Hematopoietic multipotent progenitor cell treated with erythropoietin and hydrocortisone succinate and interleukin-3 and kit ligand, for 15 days (in vitro differentiated cells): ENCODE data around the gene FBXO22.
"Not testable (repeated sequence)": the region's sequence is repeated elsewhere in the genome, so short reads cannot be mapped to it uniquely, and the experiment has no call there.

Experiments used
- DNase-seq: peaks from one replicate; pipeline ENCODE4 v3.0.0-alpha.2; 2015; ENCODE audit warnings: low spot score

FBXO22 gene

DNA sequence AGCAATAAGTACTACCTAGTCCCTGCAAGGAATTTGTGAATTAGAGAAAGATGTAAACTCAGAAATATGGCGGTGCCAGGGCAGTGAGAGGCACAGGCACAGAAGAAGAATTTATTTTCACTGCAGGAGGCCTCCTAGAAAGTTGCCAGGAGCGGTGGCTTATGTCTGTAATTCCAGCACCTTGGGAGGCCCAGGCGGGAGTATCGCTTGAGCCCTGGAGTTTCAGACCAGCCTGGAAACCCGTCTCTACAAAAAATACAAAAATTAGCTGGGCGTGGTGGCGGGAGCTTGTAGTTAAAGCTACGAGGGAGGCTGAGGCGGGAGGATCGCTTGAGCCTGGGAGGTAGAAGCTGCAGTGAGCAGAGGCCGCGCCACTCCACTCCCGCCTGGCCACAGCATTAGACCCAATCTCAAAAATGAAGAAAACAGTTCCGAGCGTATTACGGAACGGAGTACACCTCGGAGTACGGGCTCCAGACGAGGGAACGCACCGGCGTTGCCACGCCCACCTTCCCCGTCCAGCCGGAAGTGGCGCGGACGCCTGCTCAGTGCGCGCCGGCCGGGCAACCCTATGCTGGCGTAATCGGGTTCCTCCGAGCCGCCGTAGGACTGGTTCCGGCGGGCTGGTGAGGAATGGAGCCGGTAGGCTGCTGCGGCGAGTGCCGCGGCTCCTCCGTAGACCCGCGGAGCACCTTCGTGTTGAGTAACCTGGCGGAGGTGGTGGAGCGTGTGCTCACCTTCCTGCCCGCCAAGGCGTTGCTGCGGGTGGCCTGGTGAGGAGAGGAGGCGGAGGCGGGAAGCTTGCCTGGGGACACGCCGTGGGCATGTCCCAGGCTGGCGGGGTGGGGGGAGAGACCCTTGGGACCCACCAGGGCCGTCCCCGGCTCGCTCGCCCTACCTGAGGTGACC is at the start of gene FBXO22:
Gene FBXO22 (plus strand): TSS at position 548 of the 909 bp plus-strand sequence. CDS start 86 bp downstream, at position 634.
- peak; percentile 88 for DNase-seq

DNA sequence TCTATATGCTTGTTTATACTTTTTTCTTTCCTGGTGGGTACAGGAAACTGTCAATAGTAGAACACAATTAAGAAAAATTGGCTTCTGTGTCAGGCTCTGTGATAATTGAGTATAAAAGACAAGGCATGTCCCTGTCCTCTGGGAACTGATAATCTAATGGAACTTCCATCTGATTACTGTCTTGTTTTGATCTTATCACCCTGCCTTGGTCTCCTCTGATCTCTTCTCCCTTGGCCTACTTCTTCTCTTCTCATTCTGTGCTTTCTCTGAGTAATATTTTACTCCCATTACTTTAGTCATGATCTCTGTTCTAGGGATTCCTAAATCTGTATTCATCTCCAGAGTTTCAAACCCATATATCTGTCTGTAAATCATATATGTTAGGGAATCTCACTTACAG is 45.8 kb upstream of the FBXO22 start:
- DNase-seq = no peak

DNA sequence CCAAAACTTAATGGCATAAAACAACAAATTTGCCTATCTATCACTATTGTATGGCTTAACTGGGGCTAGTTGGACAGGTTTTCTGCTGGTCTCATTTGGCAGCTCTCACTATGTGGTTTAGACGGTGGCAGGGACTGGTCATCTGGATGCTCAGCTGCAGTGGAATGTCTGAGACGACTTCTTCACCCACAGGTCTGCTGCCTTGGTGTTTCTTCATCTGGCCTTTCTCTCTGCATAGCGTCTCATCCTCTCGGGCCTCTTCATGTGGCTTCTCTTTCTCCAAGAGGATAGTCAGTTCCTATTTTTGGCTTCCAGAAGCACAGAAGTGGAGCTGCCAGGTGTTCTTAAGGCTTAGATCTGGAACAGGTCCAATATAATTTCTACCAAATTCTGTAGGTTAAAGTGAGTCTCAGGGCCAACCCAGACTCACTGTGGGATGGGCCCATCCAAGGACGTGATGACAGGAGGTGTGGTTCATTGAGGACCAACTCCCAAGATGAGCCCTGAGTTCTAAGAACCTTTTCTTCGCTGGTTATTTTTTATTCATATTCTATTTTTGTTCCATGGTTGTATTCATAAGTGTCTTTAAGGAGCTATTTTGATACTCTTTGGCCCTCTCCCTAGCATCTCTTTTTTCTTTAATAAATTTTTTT is 41.8 kb upstream of the FBXO22 start:
- no peak for DNase-seq

DNA sequence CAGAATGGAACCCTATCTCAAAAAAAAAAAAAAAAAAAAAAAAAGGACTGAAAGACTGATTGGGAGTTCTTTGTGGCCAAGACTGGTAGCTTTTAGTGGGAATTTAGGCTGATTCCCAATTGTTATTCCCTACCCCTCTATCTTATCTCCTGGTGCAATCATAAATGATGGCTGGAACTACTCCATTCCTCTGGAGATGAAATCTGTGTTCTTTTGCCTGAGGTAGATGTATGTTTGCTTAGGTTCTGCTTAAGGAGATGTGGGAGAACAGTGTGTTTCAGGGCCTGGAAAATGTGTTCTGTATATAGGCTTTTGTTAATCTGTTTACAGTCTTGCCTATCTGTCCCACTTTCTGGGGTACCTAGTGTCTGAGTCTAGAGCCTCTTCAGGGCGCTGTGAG is 40.9 kb upstream of the FBXO22 start:
- no peak for DNase-seq

DNA sequence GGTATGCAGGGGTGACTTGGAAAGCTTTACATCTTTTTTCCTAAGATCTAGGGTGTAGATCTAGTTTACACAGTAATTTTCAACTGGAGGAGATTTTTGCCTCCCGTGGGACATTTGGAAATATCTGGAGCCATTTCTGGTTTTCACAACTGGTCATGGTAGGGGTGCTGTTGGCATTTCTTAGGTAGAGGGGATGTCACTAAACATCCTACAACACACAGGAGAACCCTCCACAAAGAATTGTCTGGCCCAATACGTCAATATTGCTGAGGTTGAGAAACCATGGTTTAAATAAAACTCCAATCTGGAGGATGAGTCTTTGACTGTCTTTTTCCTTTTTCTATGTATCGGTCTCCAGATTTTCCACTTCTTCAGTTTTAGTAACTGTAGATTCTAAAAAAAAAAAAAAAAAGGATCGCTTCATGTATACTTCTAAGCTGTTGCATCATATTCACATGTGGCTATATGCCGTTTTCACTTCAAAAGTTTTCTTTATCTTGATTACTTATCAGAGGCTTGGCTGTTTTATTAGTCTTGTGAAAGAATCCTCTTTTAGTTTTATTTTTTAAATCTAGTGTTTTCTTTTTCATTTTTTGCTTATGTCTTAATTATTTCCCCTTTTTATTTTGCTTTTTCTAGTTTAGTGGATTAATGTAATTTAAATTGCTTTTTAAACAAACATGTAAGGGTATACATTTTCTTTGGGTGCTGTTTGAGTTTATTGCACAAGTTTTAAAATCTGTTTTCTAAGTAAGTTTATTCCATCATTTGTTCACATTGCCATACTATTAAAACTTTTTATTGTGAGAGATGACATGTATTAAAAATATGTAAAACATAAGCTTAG is 39.2 kb upstream of the FBXO22 start:
- DNase-seq = no peak

DNA sequence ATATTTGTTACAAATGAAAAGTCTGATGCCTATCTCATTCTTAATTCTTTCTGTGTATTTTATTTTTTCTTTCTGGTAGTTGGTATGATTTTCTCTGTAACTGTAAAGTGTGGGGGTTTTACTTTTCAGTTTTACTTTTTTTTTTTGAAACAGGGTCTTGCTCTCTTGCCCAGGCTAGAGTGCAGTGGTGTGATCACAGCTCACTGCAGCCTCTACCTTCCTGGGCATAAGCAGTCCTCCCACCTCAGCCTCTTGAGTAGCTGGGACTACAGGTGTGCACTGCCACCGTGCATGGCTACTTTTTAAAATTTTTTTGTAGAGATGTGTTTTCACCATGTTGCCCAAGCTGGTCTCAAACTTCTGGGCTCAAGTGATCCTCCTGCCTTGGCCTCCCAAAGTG is 37.6 kb upstream of the FBXO22 start:
- not testable (repeated sequence) for DNase-seq

DNA sequence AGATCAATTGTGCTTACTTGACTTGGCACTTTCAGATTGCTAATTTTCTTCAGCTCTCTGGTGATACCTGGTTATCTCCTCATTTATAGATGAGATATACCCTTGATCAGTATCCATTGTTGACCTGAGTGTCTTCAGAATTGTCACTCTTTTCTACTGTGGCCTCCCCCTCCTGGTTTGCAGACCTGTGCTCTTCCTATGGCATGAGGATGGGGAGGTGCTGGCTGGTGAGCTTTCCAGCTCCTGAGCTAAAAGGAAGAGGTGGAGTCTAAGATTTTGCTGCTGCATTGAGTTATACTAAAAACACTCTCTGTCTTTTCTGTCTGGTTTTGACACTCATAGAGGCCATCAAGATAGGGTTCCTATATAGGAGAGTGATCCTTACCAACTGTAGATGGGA is 36.8 kb upstream of the FBXO22 start:
- no peak for DNase-seq

DNA sequence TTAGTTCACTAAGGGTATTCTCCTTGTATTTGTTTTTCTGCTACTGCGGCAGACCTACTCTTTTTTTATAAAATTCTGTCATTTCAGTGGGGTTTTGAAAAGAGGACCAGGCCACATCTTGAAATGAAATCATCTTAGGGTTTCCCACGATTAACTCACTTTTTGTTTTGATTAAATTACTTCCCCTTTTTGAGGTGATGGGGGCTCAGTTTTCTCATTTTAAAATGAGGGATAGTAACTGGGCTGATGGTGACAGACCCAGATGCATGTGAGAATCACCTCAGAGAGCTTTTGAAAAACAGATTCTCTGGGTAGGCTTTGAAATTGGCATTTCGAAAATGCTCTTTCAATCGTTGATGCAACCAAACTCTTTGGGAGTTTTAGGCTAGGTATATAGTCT is 36.2 kb upstream of the FBXO22 start:
- DNase-seq = no peak

DNA sequence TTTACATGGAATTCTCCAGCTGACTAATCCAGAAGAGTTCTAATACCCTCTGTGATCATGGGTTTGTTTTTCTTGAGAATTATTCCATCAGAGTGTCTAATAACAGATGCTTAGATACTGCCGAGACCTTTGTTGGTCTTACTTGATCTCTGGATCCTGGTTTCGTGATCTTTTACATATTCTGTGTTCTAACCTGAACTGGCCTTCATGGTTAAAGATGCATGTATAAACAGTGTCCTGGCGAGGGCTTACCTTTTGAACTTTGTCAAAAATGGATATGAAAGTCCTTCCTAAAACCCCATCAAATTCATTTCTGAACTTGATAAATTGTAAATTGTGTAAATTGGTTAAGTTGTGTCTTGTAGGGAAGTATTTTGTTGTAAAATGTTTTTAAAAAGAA is 35.7 kb upstream of the FBXO22 start:
- DNase-seq = no peak

DNA sequence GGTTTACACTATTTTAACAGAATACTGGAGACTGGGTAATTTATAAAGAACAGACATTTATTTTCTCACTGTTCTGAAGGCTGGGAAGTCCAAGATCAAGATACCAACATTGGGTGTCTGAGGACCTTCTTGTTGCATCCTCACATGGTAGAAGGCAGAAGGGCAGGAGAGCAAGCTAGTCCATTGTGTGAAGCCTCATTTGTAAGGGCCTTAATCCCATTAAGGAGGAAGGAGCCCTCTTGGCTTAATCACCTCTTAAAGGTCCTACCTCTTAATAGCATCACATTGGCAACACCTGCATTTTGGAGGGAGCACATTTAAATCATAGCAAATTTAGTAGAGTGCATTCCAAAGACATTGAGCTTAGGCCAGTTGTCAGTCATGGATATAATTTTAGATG is 34.2 kb upstream of the FBXO22 start:
- DNase-seq = no peak

DNA sequence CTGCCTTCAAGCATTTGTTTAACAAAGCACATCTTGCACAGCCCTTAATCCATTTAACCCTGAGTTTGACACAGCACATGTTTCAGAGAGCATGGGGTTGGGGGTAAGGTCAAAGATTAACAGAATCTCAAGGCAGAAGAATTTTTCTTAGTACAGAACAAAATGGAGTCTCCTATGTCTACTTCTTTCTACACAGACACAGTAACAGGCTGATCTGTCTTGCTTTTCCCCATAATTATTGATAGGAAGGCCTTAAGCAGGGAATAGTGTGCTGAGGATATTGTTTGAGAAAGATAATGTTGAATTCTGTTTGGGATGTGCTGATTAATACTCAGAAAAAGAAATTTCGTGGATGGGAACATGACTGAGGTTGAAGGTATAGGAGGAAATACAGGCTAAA is 32.1 kb upstream of the FBXO22 start:
- DNase-seq = not testable (repeated sequence)

DNA sequence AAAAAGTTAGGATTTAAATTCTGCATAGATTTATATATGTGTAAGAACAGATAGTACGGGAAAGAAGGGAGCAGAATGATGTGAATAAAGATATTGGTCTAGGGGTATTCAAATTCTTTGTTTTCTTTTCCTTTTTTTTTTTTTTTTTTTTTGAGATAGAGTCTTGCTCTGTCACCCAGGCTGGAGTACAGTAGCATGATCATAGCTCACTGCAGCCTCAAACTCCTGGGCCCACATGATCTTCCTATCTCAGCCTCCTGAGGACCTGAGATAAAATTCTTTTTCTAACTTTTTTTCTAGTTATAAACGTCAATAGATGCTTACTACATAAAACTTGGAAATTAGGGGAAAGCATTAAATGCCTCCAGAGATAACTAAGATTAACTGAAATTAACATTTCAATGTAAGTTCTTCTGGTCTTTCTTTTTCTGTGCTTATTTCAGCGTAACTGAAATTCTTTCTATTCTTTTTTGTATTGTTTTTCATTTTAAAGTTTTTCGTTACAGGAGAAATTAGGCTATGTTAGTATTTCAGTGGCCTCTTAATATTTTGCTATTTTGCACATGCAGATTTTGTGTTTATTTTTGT is 31.2 kb upstream of the FBXO22 start:
- DNase-seq = peak; percentile 38

DNA sequence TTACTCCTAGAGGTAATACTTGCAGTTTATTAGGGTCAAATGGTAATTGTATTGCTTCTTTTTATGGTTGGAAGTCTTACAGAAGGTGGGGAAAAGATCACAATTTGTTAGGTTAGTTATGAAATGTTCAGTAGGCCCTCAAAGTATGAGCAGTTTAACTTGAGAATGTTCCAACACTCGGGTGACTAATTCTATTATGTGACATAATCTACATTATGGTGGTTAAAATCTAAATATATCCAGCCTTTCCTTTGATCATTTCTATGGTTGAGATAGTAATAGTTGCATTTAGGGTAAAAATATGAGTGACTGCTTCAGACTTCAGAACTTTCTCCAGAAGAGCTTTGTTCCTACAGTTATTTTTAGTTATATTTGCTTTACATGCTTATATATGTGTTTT is 19.6 kb upstream of the FBXO22 start:
- DNase-seq = no peak

DNA sequence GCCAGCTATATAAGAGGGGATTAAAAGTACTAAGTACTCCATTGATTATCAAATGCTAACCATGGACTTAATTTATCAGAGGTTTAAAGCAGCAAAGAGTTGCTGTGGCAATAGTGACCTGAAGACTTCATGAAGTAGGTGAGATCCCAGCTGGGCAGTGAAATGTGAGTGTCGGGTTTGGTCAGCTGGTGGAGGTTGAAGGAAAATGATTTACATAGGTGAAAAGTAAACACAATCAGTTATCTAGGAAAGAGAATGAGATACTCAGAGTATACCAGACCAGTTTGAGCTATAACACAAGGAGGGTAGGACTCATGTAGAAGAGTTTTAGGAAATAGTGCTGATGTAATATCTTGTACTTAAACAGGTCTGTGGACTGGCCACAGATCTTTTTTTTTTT is 16.5 kb upstream of the FBXO22 start:
- no peak for DNase-seq

DNA sequence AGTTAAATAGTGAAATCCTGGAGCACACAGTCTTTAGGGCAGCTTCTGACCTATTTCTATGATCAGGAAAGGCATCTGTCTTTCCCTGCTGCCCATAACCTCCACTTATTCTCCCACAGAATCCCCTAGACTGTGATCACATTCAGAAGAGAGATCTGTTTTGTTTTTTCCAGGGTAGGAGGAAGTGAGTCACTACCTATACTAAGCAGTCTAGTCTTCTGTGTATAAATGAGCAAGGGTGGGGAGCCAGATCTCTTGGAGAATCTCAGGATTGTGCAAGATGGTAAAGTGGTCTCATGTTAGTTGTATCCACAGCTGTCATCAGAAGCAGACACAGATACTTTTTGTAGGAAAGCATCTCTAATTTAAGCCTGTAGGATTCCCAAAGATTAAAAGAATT is 11.8 kb upstream of the FBXO22 start:
- no peak for DNase-seq

DNA sequence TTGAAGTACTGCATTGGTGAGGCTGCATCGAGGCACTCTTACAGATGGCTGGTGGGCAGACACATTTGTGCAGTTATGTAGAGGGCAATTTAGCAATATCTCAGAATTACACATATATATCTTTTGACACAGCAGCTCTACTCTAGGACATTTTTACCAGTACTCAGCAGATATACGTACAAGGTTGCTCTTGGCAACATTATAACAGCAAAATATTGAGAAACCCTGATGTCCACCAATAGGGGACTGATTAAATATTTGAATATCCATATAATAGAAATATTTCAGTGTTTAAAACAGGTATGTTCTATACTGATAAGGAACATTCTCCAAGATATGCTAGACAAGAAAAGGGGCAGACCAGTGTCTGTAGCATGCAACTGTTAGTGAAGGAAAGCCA is 7.9 kb upstream of the FBXO22 start:
- no peak for DNase-seq

DNA sequence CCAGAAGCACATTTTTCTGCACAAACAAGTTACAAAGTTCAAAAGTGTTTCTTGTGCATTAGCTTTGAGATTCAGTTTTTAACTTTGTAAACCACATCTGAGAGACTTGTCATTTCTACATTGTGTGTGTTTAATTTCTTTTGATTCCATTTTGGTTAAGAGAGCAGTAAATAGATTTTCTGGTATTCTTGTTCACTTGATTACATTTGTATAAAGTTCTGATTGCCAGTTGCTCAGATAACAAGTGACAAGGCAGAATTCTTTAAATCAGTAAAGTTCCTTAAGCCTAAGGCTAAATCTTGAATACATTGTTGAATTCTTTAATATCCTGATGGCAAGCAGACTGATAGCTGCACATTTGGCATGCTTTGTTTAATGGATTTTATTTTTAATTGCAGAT is 3.1 kb upstream of the FBXO22 start:
- DNase-seq = no peak

DNA sequence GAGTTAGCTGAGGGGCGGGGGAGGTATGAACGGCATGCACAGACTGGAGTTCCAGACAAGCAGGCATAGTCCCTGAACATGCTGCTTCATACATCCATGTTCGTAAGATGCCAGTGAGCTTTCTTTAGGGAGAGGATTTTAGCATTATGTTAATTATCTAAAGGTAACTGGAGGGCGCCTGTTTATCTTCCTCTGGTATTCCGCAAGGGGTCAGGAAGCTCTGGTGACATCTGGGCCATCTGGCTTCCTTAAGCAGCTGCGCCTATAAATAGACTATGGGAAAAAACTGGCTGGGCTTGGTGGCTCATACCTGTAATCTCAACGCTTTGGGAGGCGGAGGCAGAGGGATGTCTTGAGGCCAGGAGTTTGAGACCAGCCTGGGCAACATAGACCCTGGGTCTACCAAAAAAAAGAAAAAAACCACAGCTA is 1.5 kb upstream of the FBXO22 start:
- no peak for DNase-seq

DNA sequence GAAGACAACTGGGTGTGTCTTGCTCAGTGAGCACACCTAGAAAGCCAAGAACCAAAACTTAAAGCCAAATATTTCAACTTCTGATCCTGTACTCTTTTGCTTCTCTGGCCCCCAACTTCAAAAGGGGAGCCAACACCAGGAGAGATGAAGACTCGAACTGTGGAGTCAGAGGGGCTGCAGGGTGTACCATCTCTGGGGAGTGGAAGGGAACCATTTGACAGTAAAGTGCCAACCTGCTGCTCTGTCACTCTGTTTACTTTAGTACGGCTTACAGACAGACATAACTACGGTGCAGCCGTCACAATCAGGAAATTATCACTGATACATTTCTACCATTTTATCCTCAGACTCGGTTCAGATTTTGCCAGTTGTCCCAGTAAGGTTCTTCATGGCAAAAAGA is 1.6 kb downstream of the FBXO22 start:
- DNase-seq = no peak

DNA sequence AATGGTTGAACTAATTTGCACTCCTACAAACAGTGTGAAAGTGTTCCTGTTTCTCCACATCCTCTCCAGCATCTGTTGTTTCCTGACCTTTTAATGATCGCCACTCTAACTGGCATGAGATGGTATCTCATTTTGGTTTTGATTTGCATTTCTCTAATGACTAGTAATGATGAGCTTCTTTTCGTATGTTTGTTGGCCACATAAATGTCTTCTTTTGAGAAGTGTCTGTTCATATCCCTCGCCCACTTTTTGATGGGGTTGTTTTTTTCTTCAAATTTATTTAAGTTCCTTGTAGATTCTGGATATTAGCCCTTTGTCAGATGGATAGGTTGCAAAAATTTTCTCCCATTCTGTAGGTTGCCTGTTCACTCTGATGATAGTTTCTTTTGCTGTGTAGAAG is 6.7 kb downstream of the FBXO22 start:
- DNase-seq = not testable (repeated sequence)

DNA sequence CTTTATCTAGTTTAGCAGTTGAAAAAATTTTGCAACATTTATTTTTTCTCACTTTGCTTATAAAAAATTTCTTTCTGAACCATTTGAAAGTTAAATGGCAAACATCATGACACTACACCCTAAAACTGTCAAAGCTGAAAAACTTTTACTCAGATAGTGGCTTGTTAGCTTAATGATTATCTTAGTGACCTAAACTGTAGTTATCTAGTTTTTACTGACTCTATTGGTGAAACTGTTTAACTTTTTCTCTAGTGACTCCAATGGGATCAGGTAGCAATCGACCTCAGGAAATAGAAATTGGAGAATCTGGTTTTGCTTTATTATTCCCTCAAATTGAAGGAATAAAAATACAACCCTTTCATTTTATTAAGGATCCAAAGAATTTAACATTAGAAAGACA is 13.3 kb downstream of the FBXO22 start:
- DNase-seq = no peak

DNA sequence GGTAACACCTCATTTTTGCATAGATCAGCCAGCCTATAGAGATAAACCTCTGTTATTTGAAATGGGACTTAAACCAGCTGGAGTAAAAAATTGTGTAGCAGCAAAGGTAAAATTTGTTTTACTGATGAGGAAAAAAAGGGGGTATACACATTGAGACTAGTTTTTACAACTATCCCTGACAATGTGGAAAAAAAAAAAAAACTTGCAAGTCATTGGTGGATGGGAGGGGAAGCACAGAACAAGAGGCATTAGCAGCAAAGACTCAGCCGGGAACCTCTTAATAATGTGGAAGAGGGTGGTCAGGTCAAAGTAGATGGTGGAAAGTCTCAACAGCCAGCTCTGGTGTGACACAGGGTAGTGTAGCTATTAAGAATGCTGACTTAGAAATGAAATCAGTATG is 14.5 kb downstream of the FBXO22 start:
- DNase-seq = no peak
